Measurements from ENCODE around the gene SOX3. TPM values are rescaled to one million over a fixed set of nuclear protein-coding genes. Genes with fewer than 3 reads are reported as not detected.

SOX3 gene
- total and polyA plus RNA-seq, 2 of the 13 experiments (the other 11 are each of a cell fraction or from before 2014, with no cell fraction given): not detected

DNA sequence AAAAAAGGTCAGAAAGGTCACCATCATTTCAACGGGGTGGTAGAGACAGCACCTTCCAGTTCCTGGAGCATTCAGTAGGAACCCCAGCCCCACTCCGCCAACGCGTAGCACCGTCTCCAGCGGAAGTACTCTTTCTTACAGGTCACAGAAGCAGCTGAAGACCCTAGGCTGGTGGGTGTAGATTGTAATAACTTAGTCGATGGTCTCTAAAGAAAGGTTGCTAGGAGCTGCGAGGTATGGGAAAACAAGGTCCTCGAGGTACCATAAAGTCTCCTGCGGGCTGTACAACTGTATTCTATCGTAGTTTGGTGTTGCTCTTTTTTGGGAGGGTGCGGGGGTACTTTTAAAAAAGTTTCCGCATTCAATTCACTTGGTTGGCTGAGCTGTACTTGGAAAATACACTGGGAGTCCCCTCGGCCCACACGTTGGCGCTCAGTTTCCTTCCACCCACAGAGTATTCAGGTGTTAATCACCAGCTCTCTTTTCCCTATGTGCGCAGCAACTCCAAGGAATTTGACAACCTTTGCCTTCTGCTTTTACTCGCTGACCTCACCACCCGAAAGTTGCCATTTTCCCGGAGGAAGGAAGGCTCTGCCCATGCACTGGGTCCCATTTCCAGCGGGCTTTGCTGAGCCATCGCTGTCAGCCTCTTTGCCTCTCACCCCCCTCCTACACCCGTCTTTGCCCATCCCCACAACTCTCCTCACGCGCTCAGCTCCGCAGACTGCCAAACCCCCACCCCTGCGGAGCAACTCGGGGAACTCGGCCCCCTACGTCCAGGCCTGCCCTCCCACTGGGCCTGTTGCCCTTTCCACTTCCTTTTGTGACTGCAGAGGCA is 4.8 kb upstream of the SOX3 start:
- no peak overlapping the region for H3K9ac ChIP-seq (ENCODE audit: insufficient read depth, low read depth, low read length)
- H3K79me2 ChIP-seq (ENCODE audit: insufficient read depth, low read length): no peaks in the 10 kb centered on the region
- DNase-seq (ENCODE audit: low spot score): no peak
- no peaks in the 10 kb centered on the region for H4K20me1 ChIP-seq (ENCODE audit: insufficient read depth, low read length)
- no peak overlapping the region for H3K4me2 ChIP-seq (ENCODE audit: low read depth, low read length)
- H3K4me1 ChIP-seq (ENCODE audit: insufficient read depth, low read length): no peaks in the 10 kb centered on the region
- intact Hi-C loops (cut with micrococcal nuclease; ENCODE audit: unreplicated experiment): no loop called here
- no peak for ATAC-seq
- no peak overlapping the region for H3K27ac ChIP-seq (ENCODE audit: extremely low read length, insufficient read depth, low read length)
- no peak overlapping the region for H2AFZ ChIP-seq (ENCODE audit: low read length)
- no peak for FAIRE-seq
- no peaks in the 10 kb centered on the region; a peak in 2 of 5 replicates for H3K27me3 ChIP-seq (ENCODE audit: control insufficient read depth in 1 of 2, insufficient read depth in 2 of 2, low read length in 2 of 2)
- no TSS peak for BruUV-seq (replicated peaks)
- POLR2A ChIA-PET: no interaction called here
- in situ Hi-C loops (cut with HindIII; ENCODE audit: extremely low pct_ligation_motif_present, low pct_unique_long_range_greater_than_20kb): no loop called here
- CTCF ChIA-PET (ENCODE audit: low intra/inter-chr PET ratio, low total read pairs): no interaction called here
- no peaks in the 10 kb centered on the region for H3K9me3 ChIP-seq (ENCODE audit: low read length)
- H3K36me3 ChIP-seq (replicated peaks in 1 of 2; ENCODE audit: control insufficient read depth in 1 of 2, insufficient read depth in 2 of 2, low read length in 2 of 2): no peaks in the 10 kb centered on the region
- WGBS (ENCODE audit: low lambda C conversion rate): 39% methylated on average over 14 of the region's 30 CpGs
- no peak overlapping the region for H3K4me3 ChIP-seq (replicated peaks in 1 of 3; ENCODE audit: insufficient read depth in 1 of 3, low read depth in 2 of 3, low read length in 3 of 3)
- TF ChIP-seq TMF1 (CRISPR knock-in tag; IDR thresholded peaks at IDR 0.05; ENCODE audit: low read depth): no peak
- TF ChIP-seq EEA1 (CRISPR knock-in tag; IDR thresholded peaks at IDR 0.05; ENCODE audit: borderline replicate concordance): no peak
- TF ChIP-seq, protein P1, sequence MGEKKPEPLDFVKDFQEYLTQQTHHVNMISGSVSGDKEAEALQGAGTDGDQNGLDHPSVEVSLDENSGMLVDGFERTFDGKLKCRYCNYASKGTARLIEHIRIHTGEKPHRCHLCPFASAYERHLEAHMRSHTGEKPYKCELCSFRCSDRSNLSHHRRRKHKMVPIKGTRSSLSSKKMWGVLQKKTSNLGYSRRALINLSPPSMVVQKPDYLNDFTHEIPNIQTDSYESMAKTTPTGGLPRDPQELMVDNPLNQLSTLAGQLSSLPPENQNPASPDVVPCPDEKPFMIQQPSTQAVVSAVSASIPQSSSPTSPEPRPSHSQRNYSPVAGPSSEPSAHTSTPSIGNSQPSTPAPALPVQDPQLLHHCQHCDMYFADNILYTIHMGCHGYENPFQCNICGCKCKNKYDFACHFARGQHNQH (CRISPR knock-in tag; IDR thresholded peaks at IDR 0.05): no peak
- TF ChIP-seq, protein P2, sequence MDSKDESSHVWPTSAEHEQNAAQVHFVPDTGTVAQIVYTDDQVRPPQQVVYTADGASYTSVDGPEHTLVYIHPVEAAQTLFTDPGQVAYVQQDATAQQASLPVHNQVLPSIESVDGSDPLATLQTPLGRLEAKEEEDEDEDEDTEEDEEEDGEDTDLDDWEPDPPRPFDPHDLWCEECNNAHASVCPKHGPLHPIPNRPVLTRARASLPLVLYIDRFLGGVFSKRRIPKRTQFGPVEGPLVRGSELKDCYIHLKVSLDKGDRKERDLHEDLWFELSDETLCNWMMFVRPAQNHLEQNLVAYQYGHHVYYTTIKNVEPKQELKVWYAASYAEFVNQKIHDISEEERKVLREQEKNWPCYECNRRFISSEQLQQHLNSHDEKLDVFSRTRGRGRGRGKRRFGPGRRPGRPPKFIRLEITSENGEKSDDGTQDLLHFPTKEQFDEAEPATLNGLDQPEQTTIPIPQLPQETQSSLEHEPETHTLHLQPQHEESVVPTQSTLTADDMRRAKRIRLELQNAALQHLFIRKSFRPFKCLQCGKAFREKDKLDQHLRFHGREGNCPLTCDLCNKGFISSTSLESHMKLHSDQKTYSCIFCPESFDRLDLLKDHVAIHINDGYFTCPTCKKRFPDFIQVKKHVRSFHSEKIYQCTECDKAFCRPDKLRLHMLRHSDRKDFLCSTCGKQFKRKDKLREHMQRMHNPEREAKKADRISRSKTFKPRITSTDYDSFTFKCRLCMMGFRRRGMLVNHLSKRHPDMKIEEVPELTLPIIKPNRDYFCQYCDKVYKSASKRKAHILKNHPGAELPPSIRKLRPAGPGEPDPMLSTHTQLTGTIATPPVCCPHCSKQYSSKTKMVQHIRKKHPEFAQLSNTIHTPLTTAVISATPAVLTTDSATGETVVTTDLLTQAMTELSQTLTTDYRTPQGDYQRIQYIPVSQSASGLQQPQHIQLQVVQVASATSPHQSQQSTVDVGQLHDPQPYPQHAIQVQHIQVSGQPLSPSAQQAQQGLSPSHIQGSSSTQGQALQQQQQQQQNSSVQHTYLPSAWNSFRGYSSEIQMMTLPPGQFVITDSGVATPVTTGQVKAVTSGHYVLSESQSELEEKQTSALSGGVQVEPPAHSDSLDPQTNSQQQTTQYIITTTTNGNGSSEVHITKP (CRISPR knock-in tag; IDR thresholded peaks at IDR 0.05; ENCODE audit: low read depth): no peak
- TF ChIP-seq, protein P3, sequence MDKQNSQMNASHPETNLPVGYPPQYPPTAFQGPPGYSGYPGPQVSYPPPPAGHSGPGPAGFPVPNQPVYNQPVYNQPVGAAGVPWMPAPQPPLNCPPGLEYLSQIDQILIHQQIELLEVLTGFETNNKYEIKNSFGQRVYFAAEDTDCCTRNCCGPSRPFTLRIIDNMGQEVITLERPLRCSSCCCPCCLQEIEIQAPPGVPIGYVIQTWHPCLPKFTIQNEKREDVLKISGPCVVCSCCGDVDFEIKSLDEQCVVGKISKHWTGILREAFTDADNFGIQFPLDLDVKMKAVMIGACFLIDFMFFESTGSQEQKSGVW (CRISPR knock-in tag; IDR thresholded peaks at IDR 0.05; ENCODE audit: borderline replicate concordance): no peak
- TF ChIP-seq SP5 (CRISPR knock-in tag; IDR thresholded peaks at IDR 0.05; ENCODE audit: borderline replicate concordance, low read depth): no peak
- no peak for TF ChIP-seq NFKBIZ (CRISPR knock-in tag; IDR thresholded peaks at IDR 0.05)
- TF ChIP-seq BHLHE40 (IDR thresholded peaks at IDR 0.05; ENCODE audit: low read length): no peak
- TF ChIP-seq PHF5A (CRISPR knock-in tag; IDR thresholded peaks at IDR 0.05; ENCODE audit: low read depth, unreplicated experiment): no peak
- TF ChIP-seq, protein P4, sequence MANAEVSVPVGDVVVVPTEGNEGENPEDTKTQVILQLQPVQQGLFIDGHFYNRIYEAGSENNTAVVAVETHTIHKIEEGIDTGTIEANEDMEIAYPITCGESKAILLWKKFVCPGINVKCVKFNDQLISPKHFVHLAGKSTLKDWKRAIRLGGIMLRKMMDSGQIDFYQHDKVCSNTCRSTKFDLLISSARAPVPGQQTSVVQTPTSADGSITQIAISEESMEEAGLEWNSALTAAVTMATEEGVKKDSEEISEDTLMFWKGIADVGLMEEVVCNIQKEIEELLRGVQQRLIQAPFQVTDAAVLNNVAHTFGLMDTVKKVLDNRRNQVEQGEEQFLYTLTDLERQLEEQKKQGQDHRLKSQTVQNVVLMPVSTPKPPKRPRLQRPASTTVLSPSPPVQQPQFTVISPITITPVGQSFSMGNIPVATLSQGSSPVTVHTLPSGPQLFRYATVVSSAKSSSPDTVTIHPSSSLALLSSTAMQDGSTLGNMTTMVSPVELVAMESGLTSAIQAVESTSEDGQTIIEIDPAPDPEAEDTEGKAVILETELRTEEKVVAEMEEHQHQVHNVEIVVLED (CRISPR knock-in tag; IDR thresholded peaks at IDR 0.05; ENCODE audit: borderline replicate concordance): no peak
- TF ChIP-seq ZNF841 (CRISPR knock-in tag; IDR thresholded peaks at IDR 0.05; ENCODE audit: borderline replicate concordance): no peak
- TF ChIP-seq, protein P5, sequence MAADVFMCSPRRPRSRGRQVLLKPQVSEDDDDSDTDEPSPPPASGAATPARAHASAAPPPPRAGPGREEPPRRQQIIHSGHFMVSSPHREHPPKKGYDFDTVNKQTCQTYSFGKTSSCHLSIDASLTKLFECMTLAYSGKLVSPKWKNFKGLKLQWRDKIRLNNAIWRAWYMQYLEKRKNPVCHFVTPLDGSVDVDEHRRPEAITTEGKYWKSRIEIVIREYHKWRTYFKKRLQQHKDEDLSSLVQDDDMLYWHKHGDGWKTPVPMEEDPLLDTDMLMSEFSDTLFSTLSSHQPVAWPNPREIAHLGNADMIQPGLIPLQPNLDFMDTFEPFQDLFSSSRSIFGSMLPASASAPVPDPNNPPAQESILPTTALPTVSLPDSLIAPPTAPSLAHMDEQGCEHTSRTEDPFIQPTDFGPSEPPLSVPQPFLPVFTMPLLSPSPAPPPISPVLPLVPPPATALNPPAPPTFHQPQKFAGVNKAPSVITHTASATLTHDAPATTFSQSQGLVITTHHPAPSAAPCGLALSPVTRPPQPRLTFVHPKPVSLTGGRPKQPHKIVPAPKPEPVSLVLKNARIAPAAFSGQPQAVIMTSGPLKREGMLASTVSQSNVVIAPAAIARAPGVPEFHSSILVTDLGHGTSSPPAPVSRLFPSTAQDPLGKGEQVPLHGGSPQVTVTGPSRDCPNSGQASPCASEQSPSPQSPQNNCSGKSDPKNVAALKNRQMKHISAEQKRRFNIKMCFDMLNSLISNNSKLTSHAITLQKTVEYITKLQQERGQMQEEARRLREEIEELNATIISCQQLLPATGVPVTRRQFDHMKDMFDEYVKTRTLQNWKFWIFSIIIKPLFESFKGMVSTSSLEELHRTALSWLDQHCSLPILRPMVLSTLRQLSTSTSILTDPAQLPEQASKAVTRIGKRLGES (CRISPR knock-in tag; IDR thresholded peaks at IDR 0.05; ENCODE audit: borderline replicate concordance): no peak
